ENCODE results near the gene APBA2.

Gene APBA2

DNA sequence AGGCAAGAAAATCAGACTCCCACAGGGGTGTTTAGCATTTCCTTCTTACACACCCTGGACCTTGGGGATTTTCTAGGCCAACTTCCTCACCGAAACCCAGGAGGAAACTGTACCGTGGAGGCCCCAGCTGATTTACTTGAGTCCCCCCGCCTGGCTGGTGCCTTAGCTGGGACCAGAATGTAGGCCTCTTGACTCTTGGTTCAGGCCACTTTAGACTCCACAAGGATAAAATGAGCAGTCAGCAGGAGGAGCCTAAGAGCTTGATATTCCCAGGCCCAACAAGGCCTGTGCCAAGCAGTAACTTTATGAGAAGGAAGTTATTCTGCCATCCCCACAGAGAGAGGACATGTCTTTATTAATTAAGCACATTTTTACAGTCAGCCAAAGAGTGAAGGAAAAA is 4.6 kb upstream of the APBA2 start:
- Histone ChIP-seq H3K36me3 (ENCODE audit: insufficient read depth, low read length) (no peaks in the 10 kb centered on the region), H3K9me3 (ENCODE audit: insufficient read depth, low read depth, low read length) (no peaks in the 10 kb centered on the region), H3K9me2 (replicated peaks; ENCODE audit: low read depth, low read length) (no peaks in the 10 kb centered on the region), H3K4me3 (ENCODE audit: low read length, poor library complexity, severe bottlenecking) (no peak overlapping the region), H3F3A (ENCODE audit: low read depth) (no peaks in the 10 kb centered on the region), H3K4me1 (ENCODE audit: insufficient read depth, low read length, poor library complexity, severe bottlenecking) (peaks cover 10% of the 10 kb centered on the region), H3K79me2 (ENCODE audit: insufficient read depth, low read length) (no peaks in the 10 kb centered on the region), H3K27me3 (ENCODE audit: insufficient read depth, low read length, poor library complexity, severe bottlenecking) (no peaks in the 10 kb centered on the region), H3K9ac (ENCODE audit: low read depth, low read length, poor library complexity, severe bottlenecking) (no peak overlapping the region), H2AFZ (ENCODE audit: low read length) (no peak overlapping the region), H4K20me1 (ENCODE audit: insufficient read depth, low read length, poor library complexity, severe bottlenecking) (no peaks in the 10 kb centered on the region), H3K4me2 (ENCODE audit: low read depth, low read length, poor library complexity, severe bottlenecking) (no peak overlapping the region)
- TF ChIP-seq EZH2phosphoT487 (IDR thresholded peaks at IDR 0.05; ENCODE audit: borderline replicate concordance), result no peak
- TF ChIP-seq, protein P1, sequence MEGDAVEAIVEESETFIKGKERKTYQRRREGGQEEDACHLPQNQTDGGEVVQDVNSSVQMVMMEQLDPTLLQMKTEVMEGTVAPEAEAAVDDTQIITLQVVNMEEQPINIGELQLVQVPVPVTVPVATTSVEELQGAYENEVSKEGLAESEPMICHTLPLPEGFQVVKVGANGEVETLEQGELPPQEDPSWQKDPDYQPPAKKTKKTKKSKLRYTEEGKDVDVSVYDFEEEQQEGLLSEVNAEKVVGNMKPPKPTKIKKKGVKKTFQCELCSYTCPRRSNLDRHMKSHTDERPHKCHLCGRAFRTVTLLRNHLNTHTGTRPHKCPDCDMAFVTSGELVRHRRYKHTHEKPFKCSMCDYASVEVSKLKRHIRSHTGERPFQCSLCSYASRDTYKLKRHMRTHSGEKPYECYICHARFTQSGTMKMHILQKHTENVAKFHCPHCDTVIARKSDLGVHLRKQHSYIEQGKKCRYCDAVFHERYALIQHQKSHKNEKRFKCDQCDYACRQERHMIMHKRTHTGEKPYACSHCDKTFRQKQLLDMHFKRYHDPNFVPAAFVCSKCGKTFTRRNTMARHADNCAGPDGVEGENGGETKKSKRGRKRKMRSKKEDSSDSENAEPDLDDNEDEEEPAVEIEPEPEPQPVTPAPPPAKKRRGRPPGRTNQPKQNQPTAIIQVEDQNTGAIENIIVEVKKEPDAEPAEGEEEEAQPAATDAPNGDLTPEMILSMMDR (conservative IDR thresholded peaks at IDR 0.05; ENCODE audit: low read length), result no peak

DNA sequence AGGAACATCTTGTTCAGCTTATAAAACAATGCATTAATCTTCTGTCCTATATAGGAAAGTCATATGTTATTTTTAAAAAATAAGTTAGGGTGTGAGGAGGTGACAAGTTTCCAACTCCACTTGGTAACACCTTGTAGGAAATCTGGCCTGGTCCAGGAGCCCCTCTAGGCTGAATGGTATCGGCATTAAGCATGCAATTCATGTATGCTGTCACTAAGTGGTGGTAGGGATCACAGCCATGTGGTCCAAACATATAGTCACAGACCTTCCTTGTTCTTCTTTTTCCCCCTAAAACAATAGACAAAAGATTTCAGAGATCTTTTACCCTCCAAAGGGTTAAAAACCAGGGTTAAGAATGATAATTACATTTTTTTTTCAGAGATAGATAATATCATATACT is 4.2 kb upstream of the APBA2 start:
- no peak overlapping the region for H2AFZ ChIP-seq (ENCODE audit: low read length)
- no peak overlapping the region for H3K4me2 ChIP-seq (ENCODE audit: low read depth, low read length, poor library complexity, severe bottlenecking)
- H3K9ac ChIP-seq (ENCODE audit: low read depth, low read length, poor library complexity, severe bottlenecking), result no peak overlapping the region
- no peak overlapping the region for H3K4me3 ChIP-seq (ENCODE audit: low read length, poor library complexity, severe bottlenecking)
- H3F3A ChIP-seq (ENCODE audit: low read depth), result no peaks in the 10 kb centered on the region
- no peaks in the 10 kb centered on the region for H3K79me2 ChIP-seq (ENCODE audit: insufficient read depth, low read length)
- H3K9me3 ChIP-seq (ENCODE audit: insufficient read depth, low read depth, low read length), result no peaks in the 10 kb centered on the region
- peaks cover 7% of the 10 kb centered on the region for H3K4me1 ChIP-seq (ENCODE audit: insufficient read depth, low read length, poor library complexity, severe bottlenecking)
- no peaks in the 10 kb centered on the region for H3K36me3 ChIP-seq (ENCODE audit: insufficient read depth, low read length)
- H3K27me3 ChIP-seq (ENCODE audit: insufficient read depth, low read length, poor library complexity, severe bottlenecking), result no peaks in the 10 kb centered on the region
- TF ChIP-seq EZH2phosphoT487 (IDR thresholded peaks at IDR 0.05; ENCODE audit: borderline replicate concordance), result no peak
- TF ChIP-seq, protein P1 (conservative IDR thresholded peaks at IDR 0.05; ENCODE audit: low read length), result peak; percentile 51
- no peaks in the 10 kb centered on the region for H3K9me2 ChIP-seq (replicated peaks; ENCODE audit: low read depth, low read length)
- no peaks in the 10 kb centered on the region for H4K20me1 ChIP-seq (ENCODE audit: insufficient read depth, low read length, poor library complexity, severe bottlenecking)

DNA sequence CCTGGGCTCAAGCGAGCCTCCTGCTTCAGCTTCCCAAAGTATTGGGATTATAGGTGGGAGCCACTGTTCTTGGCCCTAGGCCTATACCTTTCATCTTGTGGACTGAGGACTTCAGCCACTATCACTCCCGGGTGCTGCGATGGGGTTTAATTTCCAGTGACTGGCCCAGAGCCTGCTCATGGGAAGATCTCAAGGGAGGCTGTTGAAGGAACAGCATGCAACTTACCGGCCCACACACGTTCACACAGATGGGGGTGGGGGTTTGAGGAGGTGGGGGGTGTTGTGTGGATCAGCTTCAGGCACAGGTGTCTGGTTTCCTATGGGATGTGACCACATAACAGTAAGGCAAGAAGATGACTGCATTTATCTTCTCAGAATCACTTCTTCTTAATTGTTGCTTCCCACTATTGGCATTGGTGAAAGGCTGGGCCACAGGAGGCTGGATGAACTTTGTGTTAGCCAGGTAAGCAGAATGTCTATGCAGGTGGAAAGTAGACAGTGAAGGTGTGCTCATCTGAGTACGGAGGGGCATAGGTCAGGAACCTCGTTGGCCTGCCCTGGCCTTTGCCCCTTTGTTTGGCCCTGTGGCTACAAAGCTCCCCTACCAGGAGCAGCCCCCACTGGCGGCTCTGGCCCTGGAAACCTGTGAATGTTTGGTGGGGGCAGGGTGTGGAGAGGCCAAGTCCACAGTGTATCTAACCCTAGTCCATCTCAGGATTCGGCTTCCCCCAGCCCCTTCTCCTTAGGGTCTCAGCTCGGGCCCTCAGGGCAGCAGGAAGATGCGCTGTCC is 1.4 kb upstream of the APBA2 start:
- Histone ChIP-seq H3K9me2 (replicated peaks; ENCODE audit: low read depth, low read length) (no peaks in the 10 kb centered on the region), H3K9me3 (ENCODE audit: insufficient read depth, low read depth, low read length) (no peaks in the 10 kb centered on the region), H3K27me3 (ENCODE audit: insufficient read depth, low read length, poor library complexity, severe bottlenecking) (no peaks in the 10 kb centered on the region), H3K4me1 (ENCODE audit: insufficient read depth, low read length, poor library complexity, severe bottlenecking) (peaks cover 5% of the 10 kb centered on the region), H3K36me3 (ENCODE audit: insufficient read depth, low read length) (no peaks in the 10 kb centered on the region), H3K4me3 (ENCODE audit: low read length, poor library complexity, severe bottlenecking) (no peak overlapping the region), H3K9ac (ENCODE audit: low read depth, low read length, poor library complexity, severe bottlenecking) (no peak overlapping the region), H3F3A (ENCODE audit: low read depth) (no peaks in the 10 kb centered on the region), H3K4me2 (ENCODE audit: low read depth, low read length, poor library complexity, severe bottlenecking) (no peak overlapping the region), H3K79me2 (ENCODE audit: insufficient read depth, low read length) (no peaks in the 10 kb centered on the region), H2AFZ (ENCODE audit: low read length) (no peak overlapping the region), H4K20me1 (ENCODE audit: insufficient read depth, low read length, poor library complexity, severe bottlenecking) (no peaks in the 10 kb centered on the region)
- no peak for TF ChIP-seq EZH2phosphoT487 (IDR thresholded peaks at IDR 0.05; ENCODE audit: borderline replicate concordance)
- TF ChIP-seq, protein P1 (conservative IDR thresholded peaks at IDR 0.05; ENCODE audit: low read length), result no peak
